HepG2 (cell line): ENCODE data around the gene FBXL13. TPM values are rescaled to one million over a fixed set of nuclear protein-coding genes. Genes with fewer than 3 reads are reported as not detected.

Experiments
- DR1 ChIP-seq: sonication (generic); formaldehyde crosslinking; IDR thresholded peaks from 2 replicates; pipeline ENCODE4 v1.8.0; 2021; ENCODE audit warnings: mild to moderate bottlenecking, missing genetic modification reagents, inconsistent platforms
- FOXA3 ChIP-seq: IDR thresholded peaks from 2 replicates; pipeline ENCODE4 v1.6.1; 2016; ENCODE audit warnings: missing genetic modification reagents, missing compliant biosample characterization
- GATAD1 ChIP-seq: IDR thresholded peaks from 2 replicates; pipeline ENCODE4 v1.6.1; 2016; ENCODE audit warnings: missing genetic modification reagents, missing compliant biosample characterization
- GTF2F1 ChIP-seq: fragments of 150-350 bp; IDR thresholded peaks from 2 replicates; pipeline ENCODE4 v1.6.1; 2014; ENCODE audit warnings: low read length
- IKZF1 ChIP-seq: fragments of 450-650 bp; IDR thresholded peaks from 2 replicates; pipeline ENCODE4 v1.7.1; 2016
- IKZF4 ChIP-seq: sonication (generic); formaldehyde crosslinking; IDR thresholded peaks from 2 replicates; pipeline ENCODE4 v1.5.1; 2020; ENCODE audit warnings: borderline replicate concordance, mild to moderate bottlenecking, low read depth, missing genetic modification reagents; ENCODE audit errors: not compliant biosample characterization
- JUNB ChIP-seq: sonication (generic); formaldehyde crosslinking; IDR thresholded peaks from 2 replicates; pipeline ENCODE4 v1.8.0; 2022; ENCODE audit warnings: missing genetic modification reagents, mild to moderate bottlenecking, borderline replicate concordance
- MTF1 ChIP-seq: sonication (generic); formaldehyde crosslinking; IDR thresholded peaks from 2 replicates; pipeline ENCODE4 v1.5.0; 2020; ENCODE audit warnings: missing genetic modification reagents
- NCOR1 ChIP-seq: fragments of 200-600 bp; sonication (generic); IDR thresholded peaks from 2 replicates; pipeline ENCODE4 v1.7.0; 2017; ENCODE audit warnings: antibody characterized with exemption, low read length, borderline replicate concordance
- SIX1 ChIP-seq: sonication (generic); formaldehyde crosslinking; IDR thresholded peaks from 2 replicates; pipeline ENCODE4 v1.4.0; 2020; ENCODE audit warnings: missing genetic modification reagents, borderline replicate concordance
- SMARCE1 ChIP-seq: fragments of 450-650 bp; IDR thresholded peaks from 2 replicates; pipeline ENCODE4 v1.6.1; 2017; ENCODE audit warnings: borderline replicate concordance
- TBP ChIP-seq: sonication (generic); formaldehyde crosslinking; IDR thresholded peaks from 2 replicates; pipeline ENCODE4 v1.5.0; 2020; ENCODE audit warnings: missing genetic modification reagents
- ZIK1 ChIP-seq: sonication (generic); formaldehyde crosslinking; IDR thresholded peaks from 2 replicates; pipeline ENCODE4 v1.5.0; 2020; ENCODE audit warnings: mild to moderate bottlenecking, low read depth, missing genetic modification reagents, borderline replicate concordance
- ZNF18 ChIP-seq: sonication (generic); formaldehyde crosslinking; IDR thresholded peaks from 2 replicates; pipeline ENCODE4 v1.8.0; 2022; ENCODE audit warnings: mild to moderate bottlenecking, missing genetic modification reagents; ENCODE audit not compliant: insufficient replicate concordance
- ZNF230 ChIP-seq: sonication (generic); formaldehyde crosslinking; IDR thresholded peaks from 2 replicates; pipeline ENCODE4 v1.4.0; 2020; ENCODE audit warnings: mild to moderate bottlenecking, missing genetic modification reagents
- ZNF256 ChIP-seq: sonication (generic); formaldehyde crosslinking; conservative IDR thresholded peaks from 2 replicates; pipeline ENCODE4 v1.4.0; 2020; ENCODE audit warnings: missing genetic modification reagents
- ZNF264 ChIP-seq: sonication (generic); formaldehyde crosslinking; IDR thresholded peaks from 2 replicates; pipeline ENCODE4 v1.4.0; 2020; ENCODE audit warnings: missing genetic modification reagents
- ZNF296 ChIP-seq: sonication (generic); formaldehyde crosslinking; conservative IDR thresholded peaks from 2 replicates; pipeline ENCODE4 v1.5.0; 2020; ENCODE audit warnings: mild to moderate bottlenecking, missing genetic modification reagents
- ZNF546 ChIP-seq: sonication (generic); formaldehyde crosslinking; conservative IDR thresholded peaks from 2 replicates; pipeline ENCODE4 v1.8.1; 2023; ENCODE audit warnings: mild to moderate bottlenecking, missing genetic modification reagents
- polyA plus RNA-seq, 8 experiments: library from polyadenylated mRNA; depleted of rRNA in 3 of 8; stranded (reverse) in 7 of 8; unstranded in 1 of 8; fragments of >200 nt; fragmentation: Illumina TruSeq in 4 of 8; extraction: Trizol in 4 of 8; gene quantifications; 2 replicates each; pipeline versions ENCODE4 v1.2.1 to v1.2.3, GENCODE V29; 2011 to 2016; ENCODE audit warnings: low read depth in 4 of 8, missing spikeins in 1 of 8, mixed read lengths in 1 of 8; ENCODE audit not compliant: insufficient read depth in 1 of 8
- total RNA-seq, 5 experiments: library from RNA; depleted of rRNA; stranded (reverse); fragments of >200 nt; fragmentation: Illumina TruSeq; extraction: Trizol; gene quantifications; 2 replicates each; pipeline ENCODE4 v1.2.3, GENCODE V29; 2016; ENCODE audit warnings: low read depth in 1 of 5
- TF ChIP-seq, protein P1 (sequence below): sonication (generic); formaldehyde crosslinking; IDR thresholded peaks from 2 replicates; pipeline ENCODE4 v1.4.0; 2020; ENCODE audit warnings: missing genetic modification reagents
- TF ChIP-seq, protein P2 (sequence below): sonication (generic); formaldehyde crosslinking; IDR thresholded peaks from 2 replicates; pipeline ENCODE4 v1.4.0; 2020; ENCODE audit warnings: missing genetic modification reagents
- TF ChIP-seq, protein P3 (sequence below): sonication (generic); formaldehyde crosslinking; IDR thresholded peaks from 2 replicates; pipeline ENCODE4 v1.4.0; 2020; ENCODE audit warnings: missing genetic modification reagents

Gene FBXL13
- total and polyA plus RNA-seq, 2 of the 13 experiments (the other 11 are each of a cell fraction or from before 2014, with no cell fraction given): 0.24 to 0.77 TPM

DNA sequence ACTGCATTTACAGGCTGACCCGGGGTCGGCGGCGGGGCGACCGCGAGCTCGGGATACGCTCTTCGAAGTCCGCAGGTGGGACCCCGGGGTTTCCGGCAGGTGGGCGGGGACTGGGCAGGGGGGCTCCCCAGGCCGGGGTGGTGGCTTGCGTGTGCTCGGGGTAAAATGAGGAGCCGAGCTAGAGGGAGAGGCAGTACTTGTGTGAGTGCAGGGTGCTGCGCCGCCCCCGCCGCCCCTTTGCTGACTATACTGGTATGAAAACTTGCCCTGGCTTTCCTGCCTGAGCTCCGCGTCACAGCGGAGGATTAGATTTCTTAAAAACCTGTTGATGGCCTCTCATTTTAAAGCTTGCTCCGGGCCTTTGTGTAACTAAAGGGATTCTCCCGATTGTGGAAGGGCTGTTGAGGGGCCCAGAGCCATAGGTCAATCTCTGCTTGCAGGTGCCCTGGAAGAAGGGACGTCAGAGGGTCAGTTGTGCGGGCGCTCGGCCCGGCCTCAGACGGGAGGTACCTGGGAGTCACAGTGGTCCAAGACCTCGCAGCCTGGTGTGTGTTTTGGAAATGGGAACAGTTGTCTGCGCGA is 832 bp upstream of the FBXL13 start (continued):
- no peak for TF ChIP-seq ZNF18
- TF ChIP-seq DR1: no peak
- no peak for TF ChIP-seq IKZF4 (CRISPR knock-in tag)
- TF ChIP-seq GATAD1 (CRISPR knock-in tag): no peak
- no peak; the same call in none of the 2 replicates for TF ChIP-seq ZIK1 (CRISPR knock-in tag)
- TF ChIP-seq, protein P1, sequence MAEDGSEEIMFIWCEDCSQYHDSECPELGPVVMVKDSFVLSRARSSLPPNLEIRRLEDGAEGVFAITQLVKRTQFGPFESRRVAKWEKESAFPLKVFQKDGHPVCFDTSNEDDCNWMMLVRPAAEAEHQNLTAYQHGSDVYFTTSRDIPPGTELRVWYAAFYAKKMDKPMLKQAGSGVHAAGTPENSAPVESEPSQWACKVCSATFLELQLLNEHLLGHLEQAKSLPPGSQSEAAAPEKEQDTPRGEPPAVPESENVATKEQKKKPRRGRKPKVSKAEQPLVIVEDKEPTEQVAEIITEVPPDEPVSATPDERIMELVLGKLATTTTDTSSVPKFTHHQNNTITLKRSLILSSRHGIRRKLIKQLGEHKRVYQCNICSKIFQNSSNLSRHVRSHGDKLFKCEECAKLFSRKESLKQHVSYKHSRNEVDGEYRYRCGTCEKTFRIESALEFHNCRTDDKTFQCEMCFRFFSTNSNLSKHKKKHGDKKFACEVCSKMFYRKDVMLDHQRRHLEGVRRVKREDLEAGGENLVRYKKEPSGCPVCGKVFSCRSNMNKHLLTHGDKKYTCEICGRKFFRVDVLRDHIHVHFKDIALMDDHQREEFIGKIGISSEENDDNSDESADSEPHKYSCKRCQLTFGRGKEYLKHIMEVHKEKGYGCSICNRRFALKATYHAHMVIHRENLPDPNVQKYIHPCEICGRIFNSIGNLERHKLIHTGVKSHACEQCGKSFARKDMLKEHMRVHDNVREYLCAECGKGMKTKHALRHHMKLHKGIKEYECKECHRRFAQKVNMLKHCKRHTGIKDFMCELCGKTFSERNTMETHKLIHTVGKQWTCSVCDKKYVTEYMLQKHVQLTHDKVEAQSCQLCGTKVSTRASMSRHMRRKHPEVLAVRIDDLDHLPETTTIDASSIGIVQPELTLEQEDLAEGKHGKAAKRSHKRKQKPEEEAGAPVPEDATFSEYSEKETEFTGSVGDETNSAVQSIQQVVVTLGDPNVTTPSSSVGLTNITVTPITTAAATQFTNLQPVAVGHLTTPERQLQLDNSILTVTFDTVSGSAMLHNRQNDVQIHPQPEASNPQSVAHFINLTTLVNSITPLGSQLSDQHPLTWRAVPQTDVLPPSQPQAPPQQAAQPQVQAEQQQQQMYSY (CRISPR knock-in tag): peak; percentile 45; the same call in 1 of the 2 replicates
- TF ChIP-seq ZNF230 (CRISPR knock-in tag): no peak
- TF ChIP-seq, protein P2, sequence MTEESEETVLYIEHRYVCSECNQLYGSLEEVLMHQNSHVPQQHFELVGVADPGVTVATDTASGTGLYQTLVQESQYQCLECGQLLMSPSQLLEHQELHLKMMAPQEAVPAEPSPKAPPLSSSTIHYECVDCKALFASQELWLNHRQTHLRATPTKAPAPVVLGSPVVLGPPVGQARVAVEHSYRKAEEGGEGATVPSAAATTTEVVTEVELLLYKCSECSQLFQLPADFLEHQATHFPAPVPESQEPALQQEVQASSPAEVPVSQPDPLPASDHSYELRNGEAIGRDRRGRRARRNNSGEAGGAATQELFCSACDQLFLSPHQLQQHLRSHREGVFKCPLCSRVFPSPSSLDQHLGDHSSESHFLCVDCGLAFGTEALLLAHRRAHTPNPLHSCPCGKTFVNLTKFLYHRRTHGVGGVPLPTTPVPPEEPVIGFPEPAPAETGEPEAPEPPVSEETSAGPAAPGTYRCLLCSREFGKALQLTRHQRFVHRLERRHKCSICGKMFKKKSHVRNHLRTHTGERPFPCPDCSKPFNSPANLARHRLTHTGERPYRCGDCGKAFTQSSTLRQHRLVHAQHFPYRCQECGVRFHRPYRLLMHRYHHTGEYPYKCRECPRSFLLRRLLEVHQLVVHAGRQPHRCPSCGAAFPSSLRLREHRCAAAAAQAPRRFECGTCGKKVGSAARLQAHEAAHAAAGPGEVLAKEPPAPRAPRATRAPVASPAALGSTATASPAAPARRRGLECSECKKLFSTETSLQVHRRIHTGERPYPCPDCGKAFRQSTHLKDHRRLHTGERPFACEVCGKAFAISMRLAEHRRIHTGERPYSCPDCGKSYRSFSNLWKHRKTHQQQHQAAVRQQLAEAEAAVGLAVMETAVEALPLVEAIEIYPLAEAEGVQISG (CRISPR knock-in tag): peak; percentile 1; the same call in 1 of the 2 replicates
- TF ChIP-seq MTF1 (CRISPR knock-in tag): no peak
- TF ChIP-seq ZNF546 (CRISPR knock-in tag): no peak
- TF ChIP-seq SMARCE1: no peak
- no peak for TF ChIP-seq NCOR1
- no peak for TF ChIP-seq IKZF1
- TF ChIP-seq, protein P3, sequence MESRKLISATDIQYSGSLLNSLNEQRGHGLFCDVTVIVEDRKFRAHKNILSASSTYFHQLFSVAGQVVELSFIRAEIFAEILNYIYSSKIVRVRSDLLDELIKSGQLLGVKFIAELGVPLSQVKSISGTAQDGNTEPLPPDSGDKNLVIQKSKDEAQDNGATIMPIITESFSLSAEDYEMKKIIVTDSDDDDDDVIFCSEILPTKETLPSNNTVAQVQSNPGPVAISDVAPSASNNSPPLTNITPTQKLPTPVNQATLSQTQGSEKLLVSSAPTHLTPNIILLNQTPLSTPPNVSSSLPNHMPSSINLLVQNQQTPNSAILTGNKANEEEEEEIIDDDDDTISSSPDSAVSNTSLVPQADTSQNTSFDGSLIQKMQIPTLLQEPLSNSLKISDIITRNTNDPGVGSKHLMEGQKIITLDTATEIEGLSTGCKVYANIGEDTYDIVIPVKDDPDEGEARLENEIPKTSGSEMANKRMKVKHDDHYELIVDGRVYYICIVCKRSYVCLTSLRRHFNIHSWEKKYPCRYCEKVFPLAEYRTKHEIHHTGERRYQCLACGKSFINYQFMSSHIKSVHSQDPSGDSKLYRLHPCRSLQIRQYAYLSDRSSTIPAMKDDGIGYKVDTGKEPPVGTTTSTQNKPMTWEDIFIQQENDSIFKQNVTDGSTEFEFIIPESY (CRISPR knock-in tag): no peak
- TF ChIP-seq GTF2F1: no peak
- TF ChIP-seq JUNB (CRISPR knock-in tag): no peak
- no peak for TF ChIP-seq TBP (CRISPR knock-in tag)
- no peak for TF ChIP-seq FOXA3 (CRISPR knock-in tag)
- no peak for TF ChIP-seq ZNF296 (CRISPR knock-in tag)
- no peak for TF ChIP-seq ZNF264 (CRISPR knock-in tag)
- TF ChIP-seq ZNF256 (CRISPR knock-in tag): no peak
- no peak for TF ChIP-seq SIX1 (CRISPR knock-in tag)
